H9 (cell line): ENCODE results near the gene NPHP1. TPM values are rescaled to one million over a fixed set of nuclear protein-coding genes. Genes with fewer than 3 reads are reported as not detected.

Experiments
- DNase-seq: peaks from one replicate; pipeline ENCODE4 v3.0.0-alpha.2; 2017
- H2AFZ ChIP-seq: one replicate; pipeline ENCODE4 v1.6.1; 2013; ENCODE audit warnings: mild to moderate bottlenecking, low read length, control low read depth, moderate library complexity
- H2AK5ac ChIP-seq: 2 replicates; pipeline ENCODE4 v1.6.1; 2013; ENCODE audit warnings: low read length, control low read depth, mixed read lengths; ENCODE audit not compliant: insufficient read length
- H2BK120ac ChIP-seq: one replicate; pipeline ENCODE4 v1.6.1; 2013; ENCODE audit warnings: low read depth, mild to moderate bottlenecking, low read length, control low read depth, inconsistent platforms; ENCODE audit not compliant: poor library complexity, severe bottlenecking
- H2BK12ac ChIP-seq: 2 replicates; pipeline ENCODE4 v1.6.1; 2013; ENCODE audit warnings: low read length, control low read depth, mixed read lengths, low read depth; ENCODE audit not compliant: insufficient read length
- H2BK15ac ChIP-seq: 2 replicates; pipeline ENCODE4 v1.6.1; 2013; ENCODE audit warnings: low read depth, low read length, control low read depth
- H2BK20ac ChIP-seq: one replicate; pipeline ENCODE4 v1.6.1; 2013; ENCODE audit warnings: low read depth, mild to moderate bottlenecking, low read length, control low read depth, inconsistent platforms; ENCODE audit not compliant: poor library complexity, severe bottlenecking
- H2BK5ac ChIP-seq: 2 replicates; pipeline ENCODE4 v1.6.1; 2013; ENCODE audit warnings: low read length, control low read depth, mixed read lengths; ENCODE audit not compliant: insufficient read length
- H3K14ac ChIP-seq: 2 replicates; pipeline ENCODE4 v1.6.1; 2013; ENCODE audit warnings: low read length, control low read depth; ENCODE audit not compliant: insufficient read depth
- H3K18ac ChIP-seq: 2 replicates; pipeline ENCODE4 v1.6.1; 2013; ENCODE audit warnings: low read depth, mild to moderate bottlenecking, mixed read lengths, low read length, control low read depth; ENCODE audit not compliant: insufficient read length
- H3K23ac ChIP-seq: 2 replicates; pipeline ENCODE4 v1.6.1; 2013; ENCODE audit warnings: low read length, control low read depth, mixed read lengths, low read depth; ENCODE audit not compliant: insufficient read length
- H3K23me2 ChIP-seq: 2 replicates; pipeline ENCODE4 v1.6.1; 2013; ENCODE audit warnings: low read depth, mild to moderate bottlenecking, mixed read lengths, low read length, control low read depth; ENCODE audit not compliant: insufficient read length, poor library complexity, severe bottlenecking
- H3K27ac ChIP-seq: 2 replicates; pipeline ENCODE4 v1.5.1; 2013; ENCODE audit warnings: low read length, control low read depth, mixed read lengths, low read depth; ENCODE audit not compliant: insufficient read length
- H3K27me3 ChIP-seq: 2 replicates; pipeline ENCODE4 v1.6.1; 2013; ENCODE audit warnings: low read length, control low read depth, inconsistent platforms; ENCODE audit not compliant: insufficient read depth
- H3K4ac ChIP-seq: 2 replicates; pipeline ENCODE4 v1.6.1; 2013; ENCODE audit warnings: low read depth, mild to moderate bottlenecking, control low read depth, inconsistent platforms, low read length, moderate library complexity
- H3K4me1 ChIP-seq: 2 replicates; pipeline ENCODE4 v1.6.1; 2013; ENCODE audit warnings: low read length, control low read depth, inconsistent platforms; ENCODE audit not compliant: insufficient read depth
- H3K4me2 ChIP-seq: 2 replicates; pipeline ENCODE4 v1.6.1; 2013; ENCODE audit warnings: low read length, control low read depth, mixed read lengths; ENCODE audit not compliant: insufficient read length, insufficient read depth
- H3K56ac ChIP-seq: 2 replicates; pipeline ENCODE4 v1.6.1; 2013; ENCODE audit warnings: low read depth, mild to moderate bottlenecking, mixed read lengths, low read length, control low read depth; ENCODE audit not compliant: insufficient read length
- H3K79me1 ChIP-seq: 2 replicates; pipeline ENCODE4 v1.6.1; 2013; ENCODE audit warnings: low read depth, mild to moderate bottlenecking, moderate library complexity, low read length, control low read depth, inconsistent platforms; ENCODE audit not compliant: insufficient read depth, poor library complexity, severe bottlenecking
- H3K79me2 ChIP-seq: 2 replicates; pipeline ENCODE4 v1.6.1; 2013; ENCODE audit warnings: low read length, control low read depth, inconsistent platforms; ENCODE audit not compliant: insufficient read depth
- H3K9ac ChIP-seq: 2 replicates; pipeline ENCODE4 v1.6.1; 2013; ENCODE audit warnings: low read length, control low read depth, mixed read lengths; ENCODE audit not compliant: insufficient read length; ENCODE audit errors: extremely low read depth
- H3K9me3 ChIP-seq: one replicate; pipeline ENCODE4 v1.6.1; 2013; ENCODE audit warnings: low read depth, low read length, inconsistent platforms; ENCODE audit not compliant: control insufficient read depth
- H3T11ph ChIP-seq: one replicate; pipeline ENCODE4 v1.6.1; 2013; ENCODE audit warnings: mild to moderate bottlenecking, low read length, control low read depth, inconsistent platforms
- H4K20me1 ChIP-seq: one replicate; pipeline ENCODE4 v1.6.1; 2013; ENCODE audit not compliant: control insufficient read depth, insufficient read length, insufficient read depth
- H4K5ac ChIP-seq: 2 replicates; pipeline ENCODE4 v1.6.1; 2013; ENCODE audit warnings: low read depth, mild to moderate bottlenecking, mixed read lengths, low read length, control low read depth; ENCODE audit not compliant: insufficient read length
- H4K8ac ChIP-seq: replicated peaks from 2 replicates; pipeline ENCODE4 v1.6.1; 2013; ENCODE audit warnings: low read length, control low read depth, mixed read lengths, low read depth; ENCODE audit not compliant: insufficient read length
- H4K91ac ChIP-seq: 2 replicates; pipeline ENCODE4 v1.6.1; 2013; ENCODE audit warnings: low read depth, mild to moderate bottlenecking, moderate library complexity, mixed read lengths, low read length, control low read depth; ENCODE audit not compliant: insufficient read length
- H3K27ac Mint-ChIP-seq, 3 experiments: 2 replicates in 2 of 3; 3 replicates in 1 of 3; pipeline ENCODE4 v1.8.0; 2020 to 2021; ENCODE audit warnings: mixed read lengths in 3 of 3, mild to moderate bottlenecking in 1 of 3, moderate library complexity in 1 of 3
- H3K27me3 Mint-ChIP-seq: 2 replicates; pipeline ENCODE4 v1.8.0; 2021; ENCODE audit warnings: low read depth, mild to moderate bottlenecking, moderate library complexity, mixed read lengths
- H3K36me3 Mint-ChIP-seq, 3 experiments: 2 replicates in 2 of 3; 3 replicates in 1 of 3; pipeline ENCODE4 v1.8.0; 2020 to 2021; ENCODE audit warnings: low read depth in 3 of 3, mixed read lengths in 3 of 3; ENCODE audit not compliant: insufficient read depth in 1 of 3
- H3K4me1 Mint-ChIP-seq, 2 experiments: 2 replicates each; pipeline ENCODE4 v1.8.0; 2020; ENCODE audit warnings: mixed read lengths in 2 of 2
- H3K4me3 Mint-ChIP-seq, 2 experiments: 2 replicates in 1 of 2; 3 replicates in 1 of 2; pipeline ENCODE4 v1.8.0; 2020 to 2021; ENCODE audit warnings: mild to moderate bottlenecking in 2 of 2, mixed read lengths in 2 of 2, moderate library complexity in 1 of 2
- H3K9me3 Mint-ChIP-seq, 2 experiments: 2 replicates in 1 of 2; 3 replicates in 1 of 2; pipeline ENCODE4 v1.8.0; 2020; ENCODE audit warnings: mild to moderate bottlenecking in 2 of 2, mixed read lengths in 2 of 2, moderate library complexity in 1 of 2
- WGBS: extraction: QIAGEN DNeasy Blood & Tissue Kit; methylation state at CpG from one replicate; pipeline ENCODE4 v1.1.7; 2013; ENCODE audit warnings: missing lambda C conversion rate, low lambda C conversion rate, mixed read lengths; ENCODE audit not compliant: insufficient read length; ENCODE audit errors: extremely low coverage; 5-methylcytosine and 5-hydroxymethylcytosine counted together
- total RNA-seq: library from RNA; stranded (reverse); gene quantifications from 2 replicates; pipeline ENCODE4 v1.2.1, GENCODE V29; 2021
- TF ChIP-seq, protein P1 (sequence below): fragments of 200-600 bp; sonication (generic); conservative IDR thresholded peaks from 3 replicates; pipeline ENCODE4 v1.8.0; 2021; ENCODE audit warnings: antibody characterized with exemption, mild to moderate bottlenecking

NPHP1 gene
- total RNA-seq, 1 experiment from 2014 or later, result 2.1 TPM

GRCh38 chr2:110099471-110100225, 105.2 kb downstream of the NPHP1 start:
- Mint-ChIP-seq H3K27me3 (peaks cover 2% of the 10 kb centered on the region), H3K4me3 (no peak overlapping the region), H3K9me3 (peaks cover 0 to 2% of the 10 kb centered on the region in 2 experiments; a peak in 1 of 5 replicates), H3K27ac (peak overlapping the region in 1 of 3 experiments; percentile 62; a peak in 1 of 7 replicates), H3K4me1 (peaks cover 5 to 11% of the 10 kb centered on the region in 2 experiments; a peak in 3 of 4 replicates), H3K36me3 (no peaks in the 10 kb centered on the region; a peak in 1 of 7 replicates)
- no peak overlapping the region for H4K8ac ChIP-seq
- no peak overlapping the region for H2AFZ ChIP-seq
- no peak overlapping the region for H2BK120ac ChIP-seq
- no peak overlapping the region for H4K91ac ChIP-seq
- no peaks in the 10 kb centered on the region for H4K20me1 ChIP-seq
- no peaks in the 10 kb centered on the region for H3K9me3 ChIP-seq
- no peaks in the 10 kb centered on the region for H3K79me2 ChIP-seq
- H3K4me2 ChIP-seq, result no peak overlapping the region
- H3K4ac ChIP-seq, result no peak overlapping the region
- no peaks in the 10 kb centered on the region for H3K23me2 ChIP-seq
- H3T11ph ChIP-seq, result no peak overlapping the region
- H4K5ac ChIP-seq, result no peak overlapping the region
- no peak overlapping the region for H3K14ac ChIP-seq
- no peak overlapping the region for H2BK20ac ChIP-seq
- H2BK5ac ChIP-seq, result no peak overlapping the region
- no peaks in the 10 kb centered on the region for H3K27me3 ChIP-seq
- H3K9ac ChIP-seq, result no peak overlapping the region
- no peak overlapping the region for H2AK5ac ChIP-seq
- no peaks in the 10 kb centered on the region for H3K4me1 ChIP-seq
- H2BK15ac ChIP-seq, result no peak overlapping the region
- peak; percentile 19 for DNase-seq
- H3K18ac ChIP-seq, result no peak overlapping the region
- no CpG with 5 or more reads among the region's 10 CpGs for WGBS
- H3K23ac ChIP-seq, result no peak overlapping the region
- H3K27ac ChIP-seq, result no peak overlapping the region
- H2BK12ac ChIP-seq, result no peak overlapping the region
- no peaks in the 10 kb centered on the region for H3K79me1 ChIP-seq
- no peak overlapping the region for H3K56ac ChIP-seq
- TF ChIP-seq, protein P1, sequence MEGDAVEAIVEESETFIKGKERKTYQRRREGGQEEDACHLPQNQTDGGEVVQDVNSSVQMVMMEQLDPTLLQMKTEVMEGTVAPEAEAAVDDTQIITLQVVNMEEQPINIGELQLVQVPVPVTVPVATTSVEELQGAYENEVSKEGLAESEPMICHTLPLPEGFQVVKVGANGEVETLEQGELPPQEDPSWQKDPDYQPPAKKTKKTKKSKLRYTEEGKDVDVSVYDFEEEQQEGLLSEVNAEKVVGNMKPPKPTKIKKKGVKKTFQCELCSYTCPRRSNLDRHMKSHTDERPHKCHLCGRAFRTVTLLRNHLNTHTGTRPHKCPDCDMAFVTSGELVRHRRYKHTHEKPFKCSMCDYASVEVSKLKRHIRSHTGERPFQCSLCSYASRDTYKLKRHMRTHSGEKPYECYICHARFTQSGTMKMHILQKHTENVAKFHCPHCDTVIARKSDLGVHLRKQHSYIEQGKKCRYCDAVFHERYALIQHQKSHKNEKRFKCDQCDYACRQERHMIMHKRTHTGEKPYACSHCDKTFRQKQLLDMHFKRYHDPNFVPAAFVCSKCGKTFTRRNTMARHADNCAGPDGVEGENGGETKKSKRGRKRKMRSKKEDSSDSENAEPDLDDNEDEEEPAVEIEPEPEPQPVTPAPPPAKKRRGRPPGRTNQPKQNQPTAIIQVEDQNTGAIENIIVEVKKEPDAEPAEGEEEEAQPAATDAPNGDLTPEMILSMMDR, result no peak
